IPS-15b (cell line): ENCODE results near the gene RHOC.
"Not testable (repeated sequence)": the region's sequence is repeated elsewhere in the genome, so short reads cannot be mapped to it uniquely, and the experiment has no call there.

Experiments used
- H3K27me3 ChIP-seq: one replicate; pipeline ENCODE4 v1.6.1; 2013; ENCODE audit warnings: low read length; ENCODE audit not compliant: control insufficient read depth, insufficient read depth
- H3K36me3 ChIP-seq: one replicate; pipeline ENCODE4 v1.6.1; 2013; ENCODE audit warnings: low read length; ENCODE audit not compliant: control insufficient read depth, insufficient read depth
- H3K4me1 ChIP-seq: one replicate; pipeline ENCODE4 v1.6.1; 2013; ENCODE audit warnings: mild to moderate bottlenecking, low read length; ENCODE audit not compliant: control insufficient read depth, insufficient read depth
- H3K4me3 ChIP-seq: one replicate; pipeline ENCODE4 v1.5.1; 2013; ENCODE audit warnings: low read depth, low read length
- H3K9ac ChIP-seq: one replicate; pipeline ENCODE4 v1.6.1; 2013; ENCODE audit warnings: low read depth, mild to moderate bottlenecking, low read length
- H3K9me3 ChIP-seq: one replicate; pipeline ENCODE4 v1.6.1; 2013; ENCODE audit warnings: mild to moderate bottlenecking, low read length; ENCODE audit not compliant: control insufficient read depth, insufficient read depth

RHOC gene

DNA sequence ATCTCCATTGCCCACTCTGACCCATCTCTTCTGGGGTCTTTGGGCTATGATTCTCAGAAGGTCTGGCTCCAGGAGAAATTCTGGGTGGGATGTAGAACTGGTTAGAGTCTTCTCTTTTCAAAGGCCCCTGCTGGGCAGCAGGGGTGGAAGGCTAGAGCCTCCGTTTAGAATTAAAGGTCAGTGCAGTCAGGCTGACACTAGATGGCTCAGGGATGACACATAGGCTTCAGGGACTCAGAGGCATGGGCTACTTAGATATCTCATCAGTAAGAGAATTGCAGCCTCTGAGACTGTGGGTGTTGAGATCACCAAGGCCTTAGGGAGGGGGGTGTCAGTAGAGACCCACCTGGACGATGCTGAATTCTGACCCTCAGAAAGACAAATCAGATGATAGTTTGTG is 20.8 kb upstream of the RHOC start:
- Histone ChIP-seq H3K9me3 (no peaks in the 10 kb centered on the region), H3K4me3 (no peak overlapping the region), H3K36me3 (no peaks in the 10 kb centered on the region), H3K9ac (no peak overlapping the region), H3K4me1 (peaks cover 7% of the 10 kb centered on the region), H3K27me3 (peaks cover 47% of the 10 kb centered on the region)

DNA sequence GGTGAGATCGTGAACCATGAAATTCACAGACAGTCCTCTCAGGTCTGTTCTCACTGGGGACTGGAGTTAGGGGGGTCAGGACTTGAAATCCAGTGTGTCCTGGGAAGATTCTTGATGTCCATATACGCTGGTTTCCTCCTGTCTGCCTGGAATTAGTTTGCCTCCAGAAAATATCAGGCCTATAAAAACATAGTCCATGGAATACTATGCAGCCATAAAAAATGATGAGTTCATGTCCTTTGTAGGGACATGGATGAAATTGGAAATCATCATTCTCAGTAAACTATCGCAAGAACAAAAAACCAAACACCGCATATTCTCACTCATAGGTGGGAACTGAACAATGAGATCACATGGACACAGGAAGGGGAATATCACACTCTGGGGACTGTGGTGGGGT is 17.3 kb upstream of the RHOC start:
- H3K9ac ChIP-seq: not testable (repeated sequence)

DNA sequence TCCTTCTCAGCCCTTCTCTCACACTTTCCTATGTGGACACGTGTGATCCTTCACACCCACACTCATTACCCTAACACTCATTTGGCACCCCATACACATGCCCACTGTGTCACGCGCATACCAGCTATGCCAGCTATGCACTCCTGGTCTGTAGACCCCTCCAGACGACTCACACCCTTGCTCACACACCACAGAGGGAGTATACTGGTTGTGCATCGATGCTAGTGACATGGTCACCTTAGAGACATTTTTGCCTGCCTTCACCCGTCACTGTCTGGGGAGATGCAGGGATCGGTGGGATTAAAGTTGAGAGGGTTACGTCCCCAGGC is 16.5 kb upstream of the RHOC start:
- H3K9me3 ChIP-seq: no peaks in the 10 kb centered on the region
- H3K9ac ChIP-seq: no peak overlapping the region
- peak overlapping the region; percentile 28 for H3K4me3 ChIP-seq
- H3K36me3 ChIP-seq: no peaks in the 10 kb centered on the region
- H3K27me3 ChIP-seq: peaks cover 60% of the 10 kb centered on the region
- H3K4me1 ChIP-seq: peaks cover 7% of the 10 kb centered on the region

More for the DNA sequence above, 17.3 kb upstream of the RHOC start:
- H3K4me3 ChIP-seq, H3K36me3 ChIP-seq, H3K9me3 ChIP-seq, H3K4me1 ChIP-seq: not testable (repeated sequence)
- H3K27me3 ChIP-seq: peaks cover 54% of the 10 kb centered on the region

DNA sequence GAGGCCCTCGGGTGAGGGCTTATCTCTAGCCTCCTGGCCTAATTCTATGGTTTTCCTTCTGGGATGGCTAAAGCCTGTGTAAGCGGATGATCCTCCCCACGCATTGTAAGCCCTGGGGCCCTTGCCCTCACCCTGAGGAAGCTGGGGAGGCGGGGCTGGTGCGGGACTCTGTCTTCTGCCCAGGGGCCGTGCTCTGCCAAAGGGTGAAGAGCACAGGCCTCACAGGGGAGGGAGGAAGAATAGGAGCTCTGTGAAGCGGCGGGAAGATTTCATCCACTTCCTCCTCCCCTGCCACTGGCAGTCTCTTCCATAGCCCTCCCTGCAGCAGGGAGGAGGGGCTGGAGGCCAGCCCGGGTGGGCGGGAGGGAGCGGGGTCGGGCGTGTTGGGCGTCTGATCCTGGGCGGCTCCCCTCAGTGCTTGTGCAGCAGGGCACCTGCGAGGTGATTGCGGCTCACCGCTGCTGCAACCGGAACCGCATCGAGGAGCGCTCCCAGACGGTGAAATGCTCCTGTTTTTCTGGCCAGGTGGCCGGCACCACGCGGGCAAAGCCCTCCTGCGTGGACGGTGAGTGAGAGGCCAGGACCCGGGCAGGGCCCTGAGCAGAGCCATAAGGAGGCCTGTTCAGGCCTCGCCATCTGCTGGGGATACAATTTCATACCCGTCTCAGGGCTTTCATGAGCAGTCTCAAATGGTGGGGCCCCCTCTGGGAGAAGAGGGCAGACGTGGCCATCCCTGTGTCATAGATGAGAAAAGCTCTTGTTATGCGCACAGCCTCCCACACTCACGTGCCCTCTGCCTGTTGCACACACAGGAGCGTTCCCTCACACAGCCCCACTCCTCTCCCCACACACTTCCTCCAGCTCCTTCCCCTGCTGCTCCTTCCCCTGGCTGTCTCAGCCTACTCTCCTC is 15.9 kb upstream of the RHOC start:
- Histone ChIP-seq H3K4me3 (peak overlapping the region; percentile 28), H3K4me1 (peaks cover 7% of the 10 kb centered on the region), H3K9me3 (no peaks in the 10 kb centered on the region), H3K9ac (no peak overlapping the region), H3K27me3 (peaks cover 63% of the 10 kb centered on the region), H3K36me3 (no peaks in the 10 kb centered on the region)

DNA sequence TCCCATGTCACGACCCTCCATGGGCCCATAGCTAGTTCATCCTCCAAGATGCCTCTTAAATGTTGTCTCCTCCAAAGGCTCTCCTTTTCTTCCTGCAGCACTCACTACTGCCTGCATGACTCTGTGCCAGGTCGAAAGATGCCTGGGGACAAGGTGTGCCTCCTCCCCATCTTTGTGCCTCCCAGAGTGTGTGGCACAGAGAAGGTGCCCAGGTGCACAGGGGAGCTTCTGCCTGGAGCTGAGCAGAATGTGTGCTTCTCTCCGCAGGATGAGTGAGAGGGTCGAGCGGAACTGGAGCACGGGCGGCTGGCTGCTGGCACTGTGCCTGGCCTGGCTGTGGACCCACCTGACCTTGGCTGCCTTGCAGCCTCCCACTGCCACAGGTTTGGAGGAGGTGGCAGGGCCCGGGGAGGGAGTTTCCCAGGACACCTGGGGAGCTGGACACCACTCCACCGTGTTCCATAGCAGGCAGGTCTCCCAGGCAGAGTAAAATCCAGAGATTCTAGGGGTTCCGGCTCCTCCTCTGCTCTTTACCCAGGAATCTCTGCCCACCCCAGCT is 15.1 kb upstream of the RHOC start:
- H3K9ac ChIP-seq: no peak overlapping the region
- no peaks in the 10 kb centered on the region for H3K9me3 ChIP-seq
- peaks cover 7% of the 10 kb centered on the region for H3K4me1 ChIP-seq
- peak overlapping the region; percentile 28 for H3K4me3 ChIP-seq
- H3K36me3 ChIP-seq: no peaks in the 10 kb centered on the region
- H3K27me3 ChIP-seq: peaks cover 61% of the 10 kb centered on the region

DNA sequence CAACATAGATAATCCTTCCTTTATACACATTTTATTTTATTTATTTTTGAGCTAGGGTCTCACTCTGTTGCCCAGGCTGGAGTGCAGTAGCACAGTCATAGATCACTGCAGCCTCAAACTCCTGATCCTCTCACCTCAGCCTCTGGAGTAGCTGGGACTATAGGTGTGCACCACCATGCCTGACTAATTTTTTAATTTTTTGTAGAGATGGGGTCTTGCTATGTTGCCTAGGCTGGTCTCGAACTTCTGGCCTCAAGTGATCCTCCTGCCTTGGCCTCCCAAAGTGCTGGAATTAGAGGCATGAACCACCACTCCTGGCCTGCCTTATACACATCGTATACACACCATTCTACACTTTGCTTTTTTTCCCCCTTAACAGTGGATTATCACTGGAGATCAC is 14.4 kb upstream of the RHOC start:
- H3K36me3 ChIP-seq, H3K9ac ChIP-seq, H3K9me3 ChIP-seq, H3K4me3 ChIP-seq: not testable (repeated sequence)
- H3K27me3 ChIP-seq: peaks cover 54% of the 10 kb centered on the region
- peaks cover 10% of the 10 kb centered on the region for H3K4me1 ChIP-seq

DNA sequence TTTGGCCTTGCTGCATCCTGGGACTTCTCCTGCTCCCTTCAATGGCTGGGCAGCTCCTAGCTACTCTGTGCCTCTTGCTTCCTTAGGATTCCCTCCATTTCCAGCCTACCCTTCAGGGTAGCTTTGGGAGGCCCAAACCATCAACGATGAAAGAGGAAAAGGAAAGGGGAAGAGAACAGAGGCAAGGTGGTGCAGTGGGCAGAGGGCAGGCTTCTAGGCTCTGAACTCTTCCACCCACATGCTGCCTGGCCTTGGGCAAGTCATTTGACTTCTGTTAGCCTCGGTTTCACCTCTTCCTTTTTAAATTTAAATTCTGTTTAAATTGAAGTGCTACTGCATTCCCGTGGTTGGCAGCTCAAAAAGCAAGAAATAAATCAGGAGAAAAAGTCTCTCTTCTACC is 13.9 kb upstream of the RHOC start:
- H3K4me1 ChIP-seq: peaks cover 10% of the 10 kb centered on the region
- H3K9me3 ChIP-seq: no peaks in the 10 kb centered on the region
- H3K27me3 ChIP-seq: peaks cover 55% of the 10 kb centered on the region
- H3K4me3 ChIP-seq: no peak overlapping the region
- no peak overlapping the region for H3K9ac ChIP-seq
- no peaks in the 10 kb centered on the region for H3K36me3 ChIP-seq

DNA sequence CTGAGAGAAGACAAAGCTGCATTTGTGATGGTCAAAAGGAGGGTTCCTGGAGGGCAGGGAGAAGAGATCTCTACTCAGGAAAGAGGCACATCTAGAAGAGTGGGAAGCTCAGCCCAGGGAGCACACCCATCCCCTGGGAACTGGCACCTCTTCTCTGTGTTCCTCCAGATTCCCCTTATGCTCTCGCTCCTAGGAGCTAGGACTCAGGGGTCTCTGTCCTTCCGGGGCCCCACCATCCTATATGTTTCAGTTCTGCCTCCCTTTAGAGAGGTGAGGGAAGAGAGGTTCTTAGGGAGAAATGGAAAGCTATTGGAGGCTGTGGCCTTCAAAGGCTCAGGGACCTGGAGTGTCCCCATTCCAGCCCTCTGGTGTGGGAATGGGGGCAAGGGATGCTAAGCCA is 12.8 kb upstream of the RHOC start:
- H3K9me3 ChIP-seq: no peaks in the 10 kb centered on the region
- peaks cover 10% of the 10 kb centered on the region for H3K4me1 ChIP-seq
- H3K4me3 ChIP-seq: no peak overlapping the region
- peaks cover 57% of the 10 kb centered on the region for H3K27me3 ChIP-seq
- no peak overlapping the region for H3K9ac ChIP-seq
- H3K36me3 ChIP-seq: no peaks in the 10 kb centered on the region

DNA sequence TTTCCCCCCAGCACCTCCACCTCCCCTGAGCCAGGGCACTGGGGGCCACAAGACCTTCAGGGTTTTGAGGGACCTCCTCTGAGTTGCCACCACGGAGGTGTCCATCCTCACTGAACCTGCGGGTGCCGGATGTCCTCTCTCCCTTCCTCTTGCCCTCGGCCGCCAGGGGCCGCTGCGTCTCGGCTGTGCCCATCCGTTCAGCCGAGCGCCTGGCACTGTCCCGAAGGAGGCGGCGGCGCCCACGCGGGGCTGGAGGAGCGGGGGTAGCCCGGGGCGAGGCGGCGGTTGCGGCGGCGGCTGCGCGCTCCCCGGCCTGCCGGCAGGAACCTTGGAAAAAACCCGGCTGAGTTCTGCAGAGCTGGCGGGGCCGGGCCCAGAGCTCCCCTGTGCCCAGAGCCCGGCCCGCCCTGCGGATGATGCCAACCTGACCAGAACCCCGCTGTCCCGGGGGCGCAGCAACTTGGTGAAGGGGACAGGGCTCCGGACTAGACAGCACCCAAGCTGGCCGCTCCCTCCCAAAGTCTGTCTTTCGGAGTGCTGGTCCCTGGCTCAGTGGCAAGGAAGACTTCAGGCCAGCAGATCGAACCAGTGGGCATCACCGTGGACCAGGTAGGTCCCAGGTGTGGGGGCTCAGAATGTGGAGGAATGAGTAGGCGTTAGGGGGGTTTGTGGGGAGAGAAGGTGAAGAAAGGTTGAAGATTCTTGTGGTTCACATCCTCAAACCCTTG is 11.9 kb upstream of the RHOC start:
- Histone ChIP-seq H3K4me3 (no peak overlapping the region), H3K27me3 (peaks cover 56% of the 10 kb centered on the region), H3K4me1 (peaks cover 12% of the 10 kb centered on the region), H3K36me3 (no peaks in the 10 kb centered on the region), H3K9me3 (no peaks in the 10 kb centered on the region), H3K9ac (no peak overlapping the region)

DNA sequence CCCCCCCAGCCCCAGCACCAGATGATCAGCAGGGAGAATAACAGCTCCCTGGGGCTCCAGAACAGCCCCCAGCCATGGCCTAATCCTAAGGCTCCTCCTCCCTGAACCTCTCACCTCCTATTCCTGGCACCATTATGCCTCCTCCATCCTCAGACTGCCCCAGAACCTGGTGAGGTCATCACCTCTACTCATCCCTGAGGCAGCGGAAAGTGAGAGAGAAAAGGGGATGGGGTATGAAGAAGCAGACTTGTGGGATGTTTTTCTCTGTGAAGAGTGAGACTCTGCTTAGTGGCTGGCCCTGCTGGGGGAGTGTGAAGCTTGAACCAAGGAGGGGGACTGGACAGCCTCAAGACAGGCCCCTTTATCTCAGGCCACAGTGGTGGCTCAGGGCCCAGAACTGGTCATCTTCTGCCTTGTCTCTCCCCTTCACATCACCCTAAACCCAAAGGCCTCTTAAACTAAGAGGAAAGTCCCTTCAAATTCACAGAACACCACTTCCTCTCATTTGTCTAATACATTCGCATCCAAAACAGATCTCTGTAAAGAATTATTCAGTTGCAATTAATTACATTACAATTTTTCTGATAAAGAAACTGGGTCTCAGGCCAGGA is 10.4 kb upstream of the RHOC start:
- Histone ChIP-seq H3K9ac (no peak overlapping the region), H3K4me3 (no peak overlapping the region), H3K9me3 (no peaks in the 10 kb centered on the region), H3K36me3 (no peaks in the 10 kb centered on the region), H3K4me1 (peaks cover 8% of the 10 kb centered on the region), H3K27me3 (peaks cover 60% of the 10 kb centered on the region)

DNA sequence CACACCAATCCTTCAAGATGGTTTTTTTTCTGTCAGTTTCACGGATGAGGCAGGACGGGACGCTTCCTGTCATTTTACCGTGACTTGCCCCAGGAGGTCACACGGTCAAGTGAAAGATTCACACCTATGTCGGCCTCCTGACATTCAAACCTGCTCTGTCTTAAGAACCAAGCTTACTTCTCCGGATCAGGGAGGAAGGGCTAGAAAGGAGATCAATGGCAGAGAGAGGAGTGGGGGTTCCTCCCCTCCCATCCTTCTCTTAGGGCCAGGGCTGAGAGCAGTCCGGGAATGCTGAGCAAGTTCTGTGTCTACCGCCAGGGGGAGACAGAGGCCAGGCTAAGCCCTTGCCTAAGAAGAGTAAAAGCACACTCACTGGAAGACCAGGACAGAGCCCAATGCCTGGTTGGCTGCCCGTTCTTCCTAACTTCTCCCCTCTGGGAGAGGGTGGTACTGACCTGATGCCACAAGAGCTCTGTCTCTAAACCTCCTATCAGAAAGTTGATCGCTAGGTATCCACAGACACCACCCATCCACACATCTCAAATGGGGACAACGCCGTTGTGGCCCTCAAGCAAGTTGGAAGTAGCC is 9.3 kb upstream of the RHOC start:
- no peaks in the 10 kb centered on the region for H3K9me3 ChIP-seq
- H3K27me3 ChIP-seq: peaks cover 53% of the 10 kb centered on the region
- no peaks in the 10 kb centered on the region for H3K36me3 ChIP-seq
- no peak overlapping the region for H3K9ac ChIP-seq
- H3K4me1 ChIP-seq: peaks cover 17% of the 10 kb centered on the region
- peak overlapping the region; percentile 67 for H3K4me3 ChIP-seq
